ENCODE data around the gene ISL2. TPM values are rescaled to one million over a fixed set of nuclear protein-coding genes. Genes with fewer than 3 reads are reported as not detected.

Gene ISL2
- total and polyA plus RNA-seq, 9 of the 15 experiments (the other 6 are each of a cell fraction or from before 2014, with no cell fraction given): 0.15 to 23.7 (median 4.0) TPM

- TF ChIP-seq ELK1 (CRISPR knock-in tag; IDR thresholded peaks at IDR 0.05) (no peak), DPF2 (IDR thresholded peaks at IDR 0.05) (no peak), PCBP1 (IDR thresholded peaks at IDR 0.05; ENCODE audit: low read depth, low read length, poor library complexity, severe bottlenecking) (no peak), U2AF2 (optimal IDR thresholded peaks at IDR 0.05; ENCODE audit: low read depth, low read length) (no peak), ZNF609 (CRISPR knock-in tag; IDR thresholded peaks at IDR 0.05; ENCODE audit: borderline replicate concordance) (no peak; the same call in 1 of the 2 replicates), SPI1 (IDR thresholded peaks at IDR 0.05; ENCODE audit: borderline replicate concordance, low read depth, low read length) (no peak), NKRF (IDR thresholded peaks at IDR 0.05; ENCODE audit: borderline replicate concordance) (no peak), TAF9B (IDR thresholded peaks at IDR 0.05; ENCODE audit: partially characterized antibody) (no peak), MTF1 (CRISPR knock-in tag; IDR thresholded peaks at IDR 0.05; ENCODE audit: borderline replicate concordance) (no peak), DNMT1 (IDR thresholded peaks at IDR 0.05) (no peak), KAT8 (IDR thresholded peaks at IDR 0.05; ENCODE audit: low read depth) (no peak), SETDB1 (IDR thresholded peaks at IDR 0.05; ENCODE audit: low read length) (no peak), PHB2 (IDR thresholded peaks at IDR 0.05; ENCODE audit: low read depth) (no peak), HOMEZ (CRISPR knock-in tag; IDR thresholded peaks at IDR 0.05) (no peak), SRSF9 (IDR thresholded peaks at IDR 0.05; ENCODE audit: borderline replicate concordance, low read depth, low read length) (no peak), SREBF2 (CRISPR knock-in tag; IDR thresholded peaks at IDR 0.05) (no peak), RFX7 (CRISPR knock-in tag; IDR thresholded peaks at IDR 0.05) (no peak), MECOM (CRISPR knock-in tag; IDR thresholded peaks at IDR 0.05) (0 out of 2 replicates have a peak, but pooled peaks have one; percentile 37), KAT2B (IDR thresholded peaks at IDR 0.05; ENCODE audit: low read depth, low read length) (no peak), TFAM (CRISPR knock-in tag; conservative IDR thresholded peaks at IDR 0.05) (no peak)
These were observed 1.3 kb downstream of the ISL2 start (continued) for GRCh38 chr15:76337696-76338485.
